NCI-H510A (cell line): ENCODE data around the gene CKMT1B.
"Not testable (repeated sequence)": the region's sequence is repeated elsewhere in the genome, so short reads cannot be mapped to it uniquely, and the experiment has no call there.

ENCODE experiments used
- DNase-seq: peaks from one replicate; lab custom pipeline; 2025; lab: John Stamatoyannopoulos, UW

The CKMT1B gene

DNA sequence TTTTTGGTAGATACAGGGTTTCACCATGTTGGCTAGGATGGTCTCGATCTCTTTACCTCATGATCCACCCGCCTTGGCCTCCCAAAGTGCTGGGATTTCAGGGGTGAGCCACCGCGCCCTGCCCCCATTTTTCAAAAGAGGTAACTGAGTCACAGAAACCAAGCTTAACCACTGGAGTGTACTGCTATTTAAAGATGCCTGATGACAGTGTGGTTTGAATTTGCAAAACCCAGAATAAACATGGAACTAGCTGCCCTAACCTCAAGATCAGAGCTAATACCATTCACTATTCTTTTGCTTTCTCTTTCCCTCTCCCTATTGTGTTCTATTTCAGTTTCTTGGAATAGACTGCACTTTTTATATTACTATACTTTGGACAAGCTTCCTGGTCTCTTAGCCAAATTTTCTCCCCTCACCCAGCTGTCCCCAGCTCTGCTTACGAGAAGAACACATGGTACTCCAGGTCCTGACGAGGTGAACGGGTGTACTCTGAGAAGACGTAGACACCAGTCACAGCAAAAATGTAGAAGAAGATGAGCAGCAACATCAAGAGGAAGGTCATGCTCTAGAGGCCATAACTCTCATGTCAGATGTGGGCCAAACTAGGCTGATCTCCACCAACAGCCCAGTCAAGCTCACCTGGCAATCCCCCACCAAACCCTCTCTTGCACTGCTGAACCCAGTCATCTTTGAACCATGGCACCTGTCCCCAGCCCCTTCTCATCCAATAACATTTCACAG, 44.8 kb downstream of the CKMT1B start:
- DNase-seq, result not testable (repeated sequence)
